CD4-positive, alpha-beta T cell treated with Interferon alpha-2 for 1 hour (primary cell): ENCODE data around the gene EIF5AL1.
"Not testable (repeated sequence)": the region's sequence is repeated elsewhere in the genome, so short reads cannot be mapped to it uniquely, and the experiment has no call there.

Source experiments
- DNase-seq, 2 donors: peaks; one replicate each; pipeline ENCODE4 v3.0.0-alpha.2; 2020 to 2022

The EIF5AL1 gene

GRCh38 chr10:79488336-79488735, 24.0 kb upstream of the EIF5AL1 start:
- DNase-seq: no peak

DNA sequence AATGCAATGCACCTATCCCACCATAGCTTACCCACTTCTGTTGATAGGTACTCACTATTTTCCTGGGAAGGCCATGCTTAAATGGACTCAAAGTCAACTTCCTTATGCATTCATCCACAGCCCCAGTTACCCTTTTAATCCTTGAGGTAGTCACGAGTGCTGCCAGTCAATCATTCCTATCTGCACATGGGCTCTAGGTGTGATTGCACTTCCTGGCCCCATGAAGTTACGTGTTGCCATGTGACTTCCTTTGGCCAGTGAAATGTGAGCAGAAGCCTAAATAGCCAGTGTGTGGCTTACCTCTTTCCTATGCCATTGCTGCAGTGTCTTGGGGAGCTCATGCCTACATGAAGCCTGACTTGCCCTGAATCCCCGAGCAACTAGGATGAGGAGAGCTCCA, 23.5 kb upstream of the EIF5AL1 start:
- no peak for DNase-seq

DNA sequence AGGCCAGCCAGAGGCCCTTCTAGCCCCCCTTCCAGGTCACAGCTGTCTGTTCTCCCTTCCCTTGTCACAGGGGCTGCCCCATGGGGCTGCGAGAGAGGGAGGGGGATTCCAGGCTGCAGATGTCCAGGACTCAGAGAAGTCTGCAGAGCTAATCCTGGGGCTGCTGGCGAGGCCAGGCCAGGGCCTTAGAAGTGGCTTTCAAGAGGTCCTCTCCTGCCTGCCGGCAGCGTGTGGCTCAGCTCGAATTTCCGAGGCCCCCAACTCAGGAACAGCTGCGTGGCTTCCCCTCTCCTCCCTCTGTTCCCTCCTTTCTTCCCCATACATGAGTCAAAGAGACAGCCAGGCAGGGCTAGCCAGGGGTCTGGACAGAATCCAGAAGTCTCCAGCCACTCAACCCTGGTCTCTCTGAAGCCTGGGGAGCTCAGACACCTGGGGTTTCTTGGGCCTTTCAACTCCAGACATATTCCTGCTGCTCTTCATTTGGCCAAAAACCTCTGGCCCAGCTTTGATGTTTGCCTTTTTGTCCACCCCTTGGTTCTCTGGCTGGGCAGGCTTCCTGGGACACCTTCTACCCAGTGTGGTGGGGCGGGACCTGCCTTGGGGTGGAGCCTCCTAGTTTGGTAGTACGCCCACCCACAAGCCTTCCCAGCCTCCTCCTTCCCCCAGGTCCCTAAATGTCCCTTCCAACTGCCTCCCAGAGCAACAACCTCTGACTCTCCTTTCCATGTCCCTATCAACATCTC, 21.8 kb upstream of the EIF5AL1 start:
- no peak for DNase-seq

DNA sequence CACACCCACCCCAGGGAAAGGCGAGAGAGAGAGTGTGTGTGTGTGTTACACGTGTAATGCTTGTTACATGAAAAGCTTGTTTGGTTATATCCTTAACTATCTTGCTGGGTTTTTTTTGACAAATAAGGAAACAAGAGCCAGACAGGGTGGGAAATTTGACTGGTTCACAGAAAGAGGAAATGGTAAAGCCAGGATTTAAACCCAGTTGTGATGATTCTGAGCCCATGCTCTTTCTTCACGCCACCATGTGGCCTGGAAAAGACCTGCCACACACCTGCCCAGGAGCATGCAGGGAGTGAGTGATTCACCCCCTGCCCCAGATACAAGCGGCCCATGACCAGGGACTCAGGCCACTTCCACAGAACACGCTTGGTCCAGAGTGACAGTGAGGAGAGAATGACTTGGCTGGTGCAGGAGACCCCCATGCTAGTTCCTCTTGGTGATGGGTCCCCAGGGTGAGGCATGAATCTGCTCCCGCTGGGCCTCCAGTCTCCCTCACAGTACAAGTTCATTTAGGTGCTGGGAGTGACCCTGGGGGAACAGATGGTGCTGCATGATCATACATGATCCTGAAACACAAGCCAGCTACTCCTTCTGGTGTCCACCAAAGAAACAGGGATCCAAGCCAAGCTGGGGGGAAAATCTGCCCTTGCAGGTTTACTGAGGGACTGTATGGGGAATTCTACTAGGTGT, 21.0 kb upstream of the EIF5AL1 start:
- no peak for DNase-seq

DNA sequence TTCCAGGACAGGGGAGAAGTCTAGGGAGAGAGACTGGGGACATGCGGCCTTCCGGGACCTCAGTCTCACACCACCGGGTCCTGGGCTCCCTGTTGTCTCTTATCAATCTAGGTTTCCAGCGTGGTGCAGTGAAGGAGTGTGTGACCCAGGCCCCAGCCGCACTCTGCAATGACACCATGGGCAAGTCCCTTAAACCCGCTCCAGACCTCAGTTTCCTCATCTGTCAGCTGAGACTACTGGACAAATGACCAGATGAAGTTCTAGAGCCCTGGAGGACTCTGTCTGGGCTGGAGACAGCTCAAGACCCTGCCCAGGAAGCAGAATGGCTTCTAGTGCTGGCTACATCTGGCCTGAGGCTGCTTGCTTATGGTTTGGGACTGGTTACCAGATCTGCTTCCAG, 20.1 kb upstream of the EIF5AL1 start:
- no peak for DNase-seq

DNA sequence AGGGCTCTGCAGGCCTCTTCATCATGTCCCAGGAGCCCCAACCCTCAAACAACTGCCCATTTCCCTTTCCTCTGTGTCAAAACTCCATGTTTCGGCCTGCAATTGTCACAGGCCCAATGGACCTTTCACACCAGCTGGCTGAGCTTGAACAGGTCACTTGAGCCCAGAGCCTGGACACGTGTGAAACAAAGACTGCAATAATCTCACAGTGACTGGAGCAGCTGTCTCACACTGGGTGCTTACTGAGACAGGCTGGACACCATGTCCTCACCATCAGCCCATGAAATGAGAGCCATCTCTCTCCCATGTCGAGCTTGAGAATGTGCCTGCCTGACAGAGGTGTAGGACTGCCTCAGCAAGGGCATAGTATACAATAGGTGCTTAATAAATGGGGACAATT, 19.5 kb upstream of the EIF5AL1 start:
- no peak for DNase-seq

GRCh38 chr10:79493806-79494205, 18.5 kb upstream of the EIF5AL1 start:
- DNase-seq: no peak

- no peak for DNase-seq
Observed at GRCh38 chr10:79494871-79495705, 17.2 kb upstream of the EIF5AL1 start.

GRCh38 chr10:79495791-79496190, 16.5 kb upstream of the EIF5AL1 start:
- DNase-seq: no peak

GRCh38 chr10:79496896-79497295, 15.4 kb upstream of the EIF5AL1 start:
- DNase-seq: no peak

- DNase-seq: no peak
Observed at GRCh38 chr10:79498291-79498829, 14.0 kb upstream of the EIF5AL1 start.

- no peak for DNase-seq
Observed at GRCh38 chr10:79502561-79503309, 9.6 kb upstream of the EIF5AL1 start.

- DNase-seq: not testable (repeated sequence)
Observed at GRCh38 chr10:79503787-79504186, 8.5 kb upstream of the EIF5AL1 start.

DNA sequence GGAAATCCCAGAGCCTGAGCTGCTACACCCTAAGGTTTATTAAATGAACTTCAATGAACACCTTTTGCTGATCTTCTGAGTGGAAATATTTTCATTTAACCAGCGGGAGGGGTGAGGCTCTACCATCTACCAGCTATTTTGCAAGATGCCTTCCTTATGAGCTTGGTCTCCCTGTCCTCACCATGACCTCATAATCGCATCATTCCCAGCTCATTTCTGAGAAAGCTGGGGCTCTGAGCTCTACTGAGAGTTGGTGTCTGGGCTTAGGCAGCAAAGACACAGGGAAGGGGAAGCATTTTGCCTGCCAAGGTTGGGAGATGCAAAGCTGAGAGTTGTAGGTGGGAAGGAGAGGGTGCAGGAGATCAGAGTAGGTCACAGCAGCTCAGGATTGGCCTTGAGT, 7.8 kb upstream of the EIF5AL1 start:
- not testable (repeated sequence) for DNase-seq

GRCh38 chr10:79505328-79505727, 7.0 kb upstream of the EIF5AL1 start:
- DNase-seq: not testable (repeated sequence)

GRCh38 chr10:79505829-79506228, 6.5 kb upstream of the EIF5AL1 start:
- no peak for DNase-seq

DNA sequence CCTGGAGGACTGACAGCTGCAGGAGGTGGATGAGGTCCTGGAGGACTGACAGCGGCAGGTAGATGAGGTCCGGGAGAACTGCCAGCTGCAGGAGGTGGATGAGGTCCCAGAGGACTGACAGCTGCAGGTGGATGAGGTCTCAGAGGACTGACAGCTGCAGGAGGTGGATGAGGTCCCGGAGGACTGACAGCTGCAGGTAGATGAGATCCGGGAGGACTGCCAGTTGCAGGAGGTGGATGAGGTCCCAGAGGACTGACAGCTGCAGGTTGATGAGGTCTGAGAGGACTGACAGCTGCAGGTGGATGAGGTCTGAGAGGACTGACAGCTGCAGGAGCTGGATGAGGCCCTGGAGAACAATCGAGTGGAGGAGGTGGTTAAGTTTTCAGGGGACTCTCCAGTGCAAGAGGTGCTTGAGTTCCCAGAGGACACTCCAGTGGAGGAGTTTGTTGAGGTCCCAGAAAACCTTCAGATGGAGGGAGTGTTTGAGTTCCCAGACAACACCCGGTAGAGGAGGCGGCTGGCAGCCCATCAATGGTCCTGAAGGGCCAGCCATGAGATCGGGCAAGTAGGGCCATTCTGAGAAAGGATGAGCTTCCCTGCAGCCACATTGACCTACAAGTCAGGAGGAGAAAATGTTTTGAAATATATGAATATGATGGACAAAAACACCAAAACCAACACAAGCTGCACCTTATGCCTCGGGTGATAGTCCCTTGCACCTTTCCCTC, 4.7 kb upstream of the EIF5AL1 start:
- no peak for DNase-seq

GRCh38 chr10:79508245-79508644, 4.1 kb upstream of the EIF5AL1 start:
- not testable (repeated sequence) for DNase-seq

GRCh38 chr10:79509306-79509933, 2.9 kb upstream of the EIF5AL1 start:
- not testable (repeated sequence) for DNase-seq

- not testable (repeated sequence) for DNase-seq
Observed at GRCh38 chr10:79509934-79510508, 2.3 kb upstream of the EIF5AL1 start.
